OCI-LY3 (cell line): ENCODE data around the gene FBN2.

Experiments
- H2AFZ ChIP-seq: fragments of 200-600, 300-600 bp; shearing (Covaris generic); 2 replicates; pipeline ENCODE4 v1.6.0; 2014; ENCODE audit warnings: antibody characterized with exemption, low read depth, low read length
- H3K27ac ChIP-seq: fragments of 200-600, 300-600 bp; sonication (generic); 2 replicates; pipeline ENCODE4 v1.5.1; 2014; ENCODE audit warnings: mild to moderate bottlenecking, low read length, moderate library complexity, mixed read lengths
- H3K27me3 ChIP-seq: fragments of 200-600, 300-600 bp; sonication (generic); 2 replicates; pipeline ENCODE4 v1.6.1; 2014; ENCODE audit warnings: low read depth, low read length, mixed read lengths
- H3K36me3 ChIP-seq: fragments of 200-600, 300-600 bp; sonication (generic); replicated peaks from 2 replicates; pipeline ENCODE3; 2014; ENCODE audit warnings: low read depth, low read length, mixed read lengths
- H3K4me1 ChIP-seq: fragments of 300-600, 200-600 bp; sonication (generic); 2 replicates; pipeline ENCODE4 v1.6.1; 2014; ENCODE audit warnings: low read length, mixed read lengths
- H3K4me2 ChIP-seq: fragments of 200-600, 300-600 bp; sonication (generic); 2 replicates; pipeline ENCODE4 v1.6.1; 2014; ENCODE audit warnings: low read length, mixed read lengths
- H3K4me3 ChIP-seq: fragments of 300-600, 200-600 bp; sonication (generic); 2 replicates; pipeline ENCODE4 v1.5.1; 2014; ENCODE audit warnings: antibody characterized with exemption, mild to moderate bottlenecking, low read length, moderate library complexity
- H3K79me2 ChIP-seq: fragments of 300-600, 200-600 bp; shearing (Covaris generic); 2 replicates; pipeline ENCODE4 v1.6.1; 2014; ENCODE audit warnings: mild to moderate bottlenecking, low read length, mixed read lengths
- H3K9ac ChIP-seq: fragments of 300-600, 200-600 bp; shearing (Covaris generic); 2 replicates; pipeline ENCODE4 v1.6.0; 2014; ENCODE audit warnings: mild to moderate bottlenecking, low read length, moderate library complexity
- H3K9me3 ChIP-seq: fragments of 200-600, 300-600 bp; shearing (Covaris generic); 2 replicates; pipeline ENCODE4 v1.6.1; 2014; ENCODE audit warnings: low read length, mixed read lengths; ENCODE audit not compliant: insufficient read depth
- H4K20me1 ChIP-seq: fragments of 200-600, 300-600 bp; sonication (generic); 2 replicates; pipeline ENCODE4 v1.6.1; 2016; ENCODE audit warnings: low read length, mixed read lengths; ENCODE audit not compliant: insufficient read depth
- CTCF ChIP-seq: fragments of 200-600, 300-600 bp; sonication (generic); IDR thresholded peaks from 2 replicates; pipeline ENCODE4 v1.5.1; 2014; ENCODE audit warnings: antibody characterized with exemption, low read length, low read depth
- EZH2phosphoT487 ChIP-seq: fragments of 200-600 bp; shearing (Covaris generic); IDR thresholded peaks from 2 replicates; pipeline ENCODE4 v1.6.1; 2018; ENCODE audit warnings: antibody characterized with exemption, mixed run types, low read depth

FBN2 gene

GRCh38 chr5:128378196-128378595 lies 159.8 kb downstream of the FBN2 start:
- H3K4me1 ChIP-seq, result peaks cover 55% of the 10 kb centered on the region
- no peaks in the 10 kb centered on the region for H3K79me2 ChIP-seq
- no peaks in the 10 kb centered on the region for H4K20me1 ChIP-seq
- H2AFZ ChIP-seq, result no peak overlapping the region
- TF ChIP-seq CTCF, result no peak
- no peaks in the 10 kb centered on the region for H3K9me3 ChIP-seq
- H3K4me2 ChIP-seq, result peak overlapping the region; percentile 46
- H3K36me3 ChIP-seq, result no peaks in the 10 kb centered on the region
- peaks cover 11% of the 10 kb centered on the region for H3K27me3 ChIP-seq
- no peak overlapping the region for H3K4me3 ChIP-seq
- no peak overlapping the region for H3K27ac ChIP-seq
- H3K9ac ChIP-seq, result no peak overlapping the region

GRCh38 chr5:128376577-128376976 lies 161.5 kb downstream of the FBN2 start:
- Histone ChIP-seq H3K4me1 (peaks cover 55% of the 10 kb centered on the region), H3K27ac (no peak overlapping the region), H4K20me1 (no peaks in the 10 kb centered on the region), H3K27me3 (peaks cover 11% of the 10 kb centered on the region), H2AFZ (no peak overlapping the region), H3K79me2 (no peaks in the 10 kb centered on the region), H3K9me3 (no peaks in the 10 kb centered on the region), H3K36me3 (no peaks in the 10 kb centered on the region), H3K9ac (no peak overlapping the region), H3K4me2 (peak overlapping the region; percentile 29), H3K4me3 (no peak overlapping the region)
- TF ChIP-seq EZH2phosphoT487 (0 out of 2 replicates have a peak, but pooled peaks have one; percentile 63), CTCF (no peak)

GRCh38 chr5:128366147-128366546 lies 171.9 kb downstream of the FBN2 start:
- no peak overlapping the region for H3K4me2 ChIP-seq
- H3K36me3 ChIP-seq, result no peaks in the 10 kb centered on the region
- TF ChIP-seq CTCF, result no peak
- TF ChIP-seq EZH2phosphoT487, result no peak
- no peaks in the 10 kb centered on the region for H3K9me3 ChIP-seq
- H3K4me3 ChIP-seq, result no peak overlapping the region
- H3K9ac ChIP-seq, result no peak overlapping the region
- H4K20me1 ChIP-seq, result no peaks in the 10 kb centered on the region
- no peaks in the 10 kb centered on the region for H3K79me2 ChIP-seq
- no peak overlapping the region for H3K27ac ChIP-seq
- no peak overlapping the region for H2AFZ ChIP-seq
- H3K27me3 ChIP-seq, result no peaks in the 10 kb centered on the region
- no peaks in the 10 kb centered on the region for H3K4me1 ChIP-seq

- TF ChIP-seq EZH2phosphoT487, result no peak
- no peak for TF ChIP-seq CTCF
- no peaks in the 10 kb centered on the region for H3K4me1 ChIP-seq
- no peaks in the 10 kb centered on the region for H3K9me3 ChIP-seq
- H3K27me3 ChIP-seq, result no peaks in the 10 kb centered on the region
- no peaks in the 10 kb centered on the region for H3K79me2 ChIP-seq
- H3K36me3 ChIP-seq, result no peaks in the 10 kb centered on the region
- H3K27ac ChIP-seq, result no peak overlapping the region
- H3K4me3 ChIP-seq, result no peak overlapping the region
- no peak overlapping the region for H3K9ac ChIP-seq
- no peak overlapping the region for H2AFZ ChIP-seq
- no peaks in the 10 kb centered on the region for H4K20me1 ChIP-seq
- no peak overlapping the region for H3K4me2 ChIP-seq
Observed at GRCh38 chr5:128362370-128362769, 175.7 kb downstream of the FBN2 start.
